HEK293 (cell line): ENCODE results near the gene PCMT1.
A peak's percentile ranks its signal among the peaks of the same experiment; 100 is the strongest.
"Not testable (repeated sequence)": the region's sequence is repeated elsewhere in the genome, so short reads cannot be mapped to it uniquely, and the experiment has no call there.

Source experiments
- CTCF ChIA-PET: fragments of 350-600 bp; formaldehyde crosslinking; extraction: SDS; loops from one replicate; lab custom pipeline; 2021; ENCODE audit warnings: antibody characterized with exemption; lab: Yijun Ruan, JAX
- POLR2A ChIA-PET: fragments of 300-600 bp; formaldehyde crosslinking; extraction: SDS; loops from one replicate; lab custom pipeline; 2020; ENCODE audit warnings: antibody characterized with exemption, inconsistent platforms; lab: Yijun Ruan, JAX
- H3K27ac ChIP-seq: fragments of 200-500 bp; sonication (Bioruptor generic); 2 replicates; pipeline ENCODE4 v1.5.1; 2014; ENCODE audit warnings: low read depth, low read length, control low read depth, inconsistent platforms; ENCODE audit errors: extremely low read depth
- H3K36me3 ChIP-seq, 2 experiments: fragments of 200-500 bp in 1 of 2; sonication (Bioruptor generic) in 1 of 2; 1 replicate in 1 of 2; 2 replicates in 1 of 2; pipeline ENCODE4 v1.5.1; 2014 to 2017; ENCODE audit warnings: inconsistent platforms in 2 of 2, low read length in 2 of 2; ENCODE audit not compliant: control insufficient read depth in 2 of 2, insufficient read depth in 1 of 2
- H3K4me1 ChIP-seq: fragments of 200-500 bp; sonication (Bioruptor generic); 2 replicates; pipeline ENCODE4 v1.5.1; 2014; ENCODE audit warnings: mild to moderate bottlenecking, low read length, inconsistent platforms; ENCODE audit not compliant: control insufficient read depth, insufficient read depth
- H3K4me3 ChIP-seq: 2 replicates; pipeline ENCODE4 v1.5.1; 2011; ENCODE audit warnings: low read depth, mild to moderate bottlenecking, control low read depth, low read length, moderate library complexity
- H3K9me3 ChIP-seq: fragments of 200-500 bp; sonication (Bioruptor generic); 2 replicates; pipeline ENCODE4 v1.5.1; 2014; ENCODE audit warnings: low read depth, low read length, inconsistent platforms; ENCODE audit not compliant: control insufficient read depth, insufficient read depth
- BCL11A ChIP-seq: fragments of 450-650 bp; formaldehyde crosslinking; IDR thresholded peaks from 2 replicates; pipeline ENCODE4 v1.5.1; 2016; ENCODE audit warnings: low read depth, missing biosample characterization, missing genetic modification characterization
- IKZF3 ChIP-seq: fragments of 450-650 bp; IDR thresholded peaks from 2 replicates; pipeline ENCODE4 v1.5.0; 2018; ENCODE audit warnings: missing biosample characterization, mild to moderate bottlenecking, missing genetic modification characterization, moderate library complexity
- INSM2 ChIP-seq: fragments of 450-650 bp; formaldehyde crosslinking; IDR thresholded peaks from 2 replicates; pipeline ENCODE4 v1.5.1; 2016; ENCODE audit warnings: missing biosample characterization, missing genetic modification characterization
- KLF8 ChIP-seq: fragments of 450-650 bp; formaldehyde crosslinking; IDR thresholded peaks from 2 replicates; pipeline ENCODE4 v1.5.1; 2016; ENCODE audit warnings: missing biosample characterization, missing genetic modification characterization
- SP2 ChIP-seq: fragments of 450-650 bp; formaldehyde crosslinking; IDR thresholded peaks from 2 replicates; pipeline ENCODE4 v1.5.1; 2016; ENCODE audit warnings: missing biosample characterization, missing genetic modification characterization
- YY2 ChIP-seq: fragments of 450-650 bp; formaldehyde crosslinking; IDR thresholded peaks from 2 replicates; pipeline ENCODE4 v1.5.1; 2016; ENCODE audit warnings: missing biosample characterization, missing genetic modification characterization
- ZBTB1 ChIP-seq: fragments of 450-650 bp; formaldehyde crosslinking; IDR thresholded peaks from 2 replicates; pipeline ENCODE4 v1.5.1; 2016; ENCODE audit warnings: missing biosample characterization, missing genetic modification characterization
- ZBTB17 ChIP-seq: fragments of 450-650 bp; formaldehyde crosslinking; IDR thresholded peaks from 2 replicates; pipeline ENCODE4 v1.5.1; 2016; ENCODE audit warnings: missing biosample characterization, missing genetic modification characterization
- ZBTB26 ChIP-seq: fragments of 450-650 bp; formaldehyde crosslinking; optimal IDR thresholded peaks from 2 replicates; pipeline ENCODE3; 2016; ENCODE audit warnings: missing biosample characterization, mild to moderate bottlenecking, missing genetic modification characterization
- ZNF146 ChIP-seq: fragments of 450-650 bp; formaldehyde crosslinking; IDR thresholded peaks from 2 replicates; pipeline ENCODE4 v1.5.1; 2016; ENCODE audit warnings: missing biosample characterization, missing genetic modification characterization
- ZNF214 ChIP-seq: fragments of 450-650 bp; formaldehyde crosslinking; IDR thresholded peaks from 2 replicates; pipeline ENCODE4 v1.5.1; 2017; ENCODE audit warnings: missing biosample characterization, mild to moderate bottlenecking, missing genetic modification characterization, borderline replicate concordance
- ZNF239 ChIP-seq: fragments of 450-650 bp; formaldehyde crosslinking; IDR thresholded peaks from 2 replicates; pipeline ENCODE4 v1.5.1; 2016; ENCODE audit warnings: missing biosample characterization, missing genetic modification characterization
- ZNF354C ChIP-seq: fragments of 450-650 bp; formaldehyde crosslinking; IDR thresholded peaks from 2 replicates; pipeline ENCODE4 v1.5.1; 2016; ENCODE audit warnings: missing biosample characterization, missing genetic modification characterization, low read depth, borderline replicate concordance
- ZNF391 ChIP-seq: fragments of 450-650 bp; formaldehyde crosslinking; IDR thresholded peaks from 2 replicates; pipeline ENCODE4 v1.5.1; 2016; ENCODE audit warnings: low read depth, missing biosample characterization, missing genetic modification characterization, borderline replicate concordance
- ZNF394 ChIP-seq: fragments of 450-650 bp; formaldehyde crosslinking; IDR thresholded peaks from 2 replicates; pipeline ENCODE4 v1.5.1; 2016; ENCODE audit warnings: missing biosample characterization, missing genetic modification characterization, mild to moderate bottlenecking, moderate library complexity, borderline replicate concordance
- ZSCAN30 ChIP-seq: fragments of 450-650 bp; IDR thresholded peaks from 2 replicates; pipeline ENCODE4 v1.5.1; 2018; ENCODE audit warnings: missing biosample characterization, mild to moderate bottlenecking, missing genetic modification characterization, moderate library complexity
- ZSCAN4 ChIP-seq: fragments of 450-650 bp; formaldehyde crosslinking; IDR thresholded peaks from 2 replicates; pipeline ENCODE4 v1.5.1; 2017; ENCODE audit warnings: missing biosample characterization, missing genetic modification characterization
- TF ChIP-seq, protein P1 (sequence below): fragments of 450-650 bp; formaldehyde crosslinking; IDR thresholded peaks from 2 replicates; pipeline ENCODE4 v1.5.1; 2016; ENCODE audit warnings: missing biosample characterization, missing genetic modification characterization
- TF ChIP-seq, protein P2 (sequence below): fragments of 450-650 bp; formaldehyde crosslinking; IDR thresholded peaks from 2 replicates; pipeline ENCODE4 v1.5.1; 2016; ENCODE audit warnings: missing biosample characterization, missing genetic modification characterization, low read depth

The PCMT1 gene

GRCh38 chr6:149847939-149848267 lies 98.4 kb downstream of the PCMT1 start:
- no peak overlapping the region for H3K27ac ChIP-seq
- H3K4me1 ChIP-seq, result peaks cover 23% of the 10 kb centered on the region

GRCh38 chr6:149848343-149848742 lies 98.8 kb downstream of the PCMT1 start:
- CTCF ChIA-PET, result interaction anchor here (0.5 to 5.6 kb wide), 7 partner anchors 9 to 81 kb away, joined by 3 to 49 read pairs (median 4); no protein-coding TSS in a partner anchor

More at GRCh38 chr6:149847939-149848267, 98.4 kb downstream of the PCMT1 start:
- Histone ChIP-seq H3K36me3 (peaks cover 3 to 29% of the 10 kb centered on the region in 2 experiments; a peak in 1 of 3 replicates), H3K4me3 (no peak overlapping the region), H3K9me3 (no peaks in the 10 kb centered on the region)
- CTCF ChIA-PET, result interaction anchor here (0.5 to 5.6 kb wide), 9 partner anchors 9 to 82 kb away, joined by 3 to 49 read pairs (median 4); no protein-coding TSS in a partner anchor
- TF ChIP-seq ZNF239 (tag by site-specific recombination) (no peak), BCL11A (tag by site-specific recombination) (no peak), ZSCAN4 (tag by site-specific recombination) (0 out of 2 replicates have a peak, but pooled peaks have one; percentile 4), YY2 (tag by site-specific recombination) (0 out of 2 replicates have a peak, but pooled peaks have one; percentile 3), KLF8 (tag by site-specific recombination) (0 out of 2 replicates have a peak, but pooled peaks have one; percentile 7), INSM2 (tag by site-specific recombination) (0 out of 2 replicates have a peak, but pooled peaks have one; percentile 8), ZBTB17 (tag by site-specific recombination) (no peak), ZNF394 (tag by site-specific recombination) (no peak)
- TF ChIP-seq, protein P1, sequence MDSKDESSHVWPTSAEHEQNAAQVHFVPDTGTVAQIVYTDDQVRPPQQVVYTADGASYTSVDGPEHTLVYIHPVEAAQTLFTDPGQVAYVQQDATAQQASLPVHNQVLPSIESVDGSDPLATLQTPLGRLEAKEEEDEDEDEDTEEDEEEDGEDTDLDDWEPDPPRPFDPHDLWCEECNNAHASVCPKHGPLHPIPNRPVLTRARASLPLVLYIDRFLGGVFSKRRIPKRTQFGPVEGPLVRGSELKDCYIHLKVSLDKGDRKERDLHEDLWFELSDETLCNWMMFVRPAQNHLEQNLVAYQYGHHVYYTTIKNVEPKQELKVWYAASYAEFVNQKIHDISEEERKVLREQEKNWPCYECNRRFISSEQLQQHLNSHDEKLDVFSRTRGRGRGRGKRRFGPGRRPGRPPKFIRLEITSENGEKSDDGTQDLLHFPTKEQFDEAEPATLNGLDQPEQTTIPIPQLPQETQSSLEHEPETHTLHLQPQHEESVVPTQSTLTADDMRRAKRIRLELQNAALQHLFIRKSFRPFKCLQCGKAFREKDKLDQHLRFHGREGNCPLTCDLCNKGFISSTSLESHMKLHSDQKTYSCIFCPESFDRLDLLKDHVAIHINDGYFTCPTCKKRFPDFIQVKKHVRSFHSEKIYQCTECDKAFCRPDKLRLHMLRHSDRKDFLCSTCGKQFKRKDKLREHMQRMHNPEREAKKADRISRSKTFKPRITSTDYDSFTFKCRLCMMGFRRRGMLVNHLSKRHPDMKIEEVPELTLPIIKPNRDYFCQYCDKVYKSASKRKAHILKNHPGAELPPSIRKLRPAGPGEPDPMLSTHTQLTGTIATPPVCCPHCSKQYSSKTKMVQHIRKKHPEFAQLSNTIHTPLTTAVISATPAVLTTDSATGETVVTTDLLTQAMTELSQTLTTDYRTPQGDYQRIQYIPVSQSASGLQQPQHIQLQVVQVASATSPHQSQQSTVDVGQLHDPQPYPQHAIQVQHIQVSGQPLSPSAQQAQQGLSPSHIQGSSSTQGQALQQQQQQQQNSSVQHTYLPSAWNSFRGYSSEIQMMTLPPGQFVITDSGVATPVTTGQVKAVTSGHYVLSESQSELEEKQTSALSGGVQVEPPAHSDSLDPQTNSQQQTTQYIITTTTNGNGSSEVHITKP (tag by site-specific recombination), result 0 out of 2 replicates have a peak, but pooled peaks have one; percentile 3
- TF ChIP-seq, all 188 proteins: peak for 5
- POLR2A ChIA-PET, result interaction anchor here (0.9 to 2.7 kb wide), 4 partner anchors 8 to 130 kb away, joined by 3 to 17 read pairs (median 4); partner anchors contain the start of genes LATS1, LRP11 and NUP43

DNA sequence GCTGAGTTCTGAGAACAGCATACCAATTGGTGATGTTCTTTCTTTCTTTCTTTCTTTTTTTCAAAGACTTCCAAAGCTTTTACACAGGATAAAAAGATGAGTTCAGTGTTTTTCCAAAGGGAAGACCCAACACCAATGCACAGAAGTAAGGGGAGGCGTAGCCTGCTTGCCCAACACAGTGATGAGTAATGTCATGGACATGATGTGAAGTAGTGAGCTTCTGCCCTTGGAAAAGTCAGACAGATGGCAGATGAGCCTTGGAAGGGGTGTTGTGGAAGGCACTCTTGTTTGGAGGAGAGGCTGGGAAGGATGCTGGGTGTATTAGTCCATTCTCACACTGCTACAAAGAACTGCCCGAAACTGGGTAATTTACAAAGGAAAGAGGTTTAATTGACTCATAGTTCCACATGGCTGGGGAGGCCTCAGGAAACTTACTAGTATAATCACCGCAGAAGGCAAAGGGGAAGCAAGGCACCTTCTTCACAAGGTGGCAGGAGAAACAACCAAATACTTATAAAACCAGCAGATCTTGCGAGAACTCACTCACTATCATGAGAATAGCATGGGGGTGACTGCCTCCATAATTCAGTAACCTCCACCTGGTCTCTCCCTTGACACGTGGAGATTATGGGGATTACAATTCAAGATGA lies 102.0 kb downstream of the PCMT1 start:
- Histone ChIP-seq H3K4me1 (peaks cover 38% of the 10 kb centered on the region), H3K27ac (no peak overlapping the region), H3K36me3 (peaks cover 3 to 20% of the 10 kb centered on the region in 2 experiments; a peak in 2 of 3 replicates), H3K9me3 (no peaks in the 10 kb centered on the region), H3K4me3 (no peak overlapping the region)
- POLR2A ChIA-PET, result no interaction called here
- CTCF ChIA-PET, result interaction anchor here (0.7 to 1.7 kb wide), 2 partner anchors 10 to 14 kb away, joined by 3 to 5 read pairs; no protein-coding TSS in a partner anchor
- no peak for TF ChIP-seq ZBTB1 (tag by site-specific recombination)
- TF ChIP-seq, protein P2, sequence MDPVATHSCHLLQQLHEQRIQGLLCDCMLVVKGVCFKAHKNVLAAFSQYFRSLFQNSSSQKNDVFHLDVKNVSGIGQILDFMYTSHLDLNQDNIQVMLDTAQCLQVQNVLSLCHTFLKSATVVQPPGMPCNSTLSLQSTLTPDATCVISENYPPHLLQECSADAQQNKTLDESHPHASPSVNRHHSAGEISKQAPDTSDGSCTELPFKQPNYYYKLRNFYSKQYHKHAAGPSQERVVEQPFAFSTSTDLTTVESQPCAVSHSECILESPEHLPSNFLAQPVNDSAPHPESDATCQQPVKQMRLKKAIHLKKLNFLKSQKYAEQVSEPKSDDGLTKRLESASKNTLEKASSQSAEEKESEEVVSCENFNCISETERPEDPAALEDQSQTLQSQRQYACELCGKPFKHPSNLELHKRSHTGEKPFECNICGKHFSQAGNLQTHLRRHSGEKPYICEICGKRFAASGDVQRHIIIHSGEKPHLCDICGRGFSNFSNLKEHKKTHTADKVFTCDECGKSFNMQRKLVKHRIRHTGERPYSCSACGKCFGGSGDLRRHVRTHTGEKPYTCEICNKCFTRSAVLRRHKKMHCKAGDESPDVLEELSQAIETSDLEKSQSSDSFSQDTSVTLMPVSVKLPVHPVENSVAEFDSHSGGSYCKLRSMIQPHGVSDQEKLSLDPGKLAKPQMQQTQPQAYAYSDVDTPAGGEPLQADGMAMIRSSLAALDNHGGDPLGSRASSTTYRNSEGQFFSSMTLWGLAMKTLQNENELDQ (tag by site-specific recombination), result no peak
- no peak for TF ChIP-seq ZNF354C
- no peak for TF ChIP-seq ZNF391 (tag by site-specific recombination)
- no peak for TF ChIP-seq ZNF214 (tag by site-specific recombination)
- TF ChIP-seq SP2 (tag by site-specific recombination), result no peak
- TF ChIP-seq ZSCAN30 (tag by site-specific recombination), result no peak
- no peak for TF ChIP-seq ZBTB26
- TF ChIP-seq IKZF3 (tag by site-specific recombination), result no peak

More at GRCh38 chr6:149848343-149848742, 98.8 kb downstream of the PCMT1 start:
- H3K27ac ChIP-seq, H3K9me3 ChIP-seq, H3K4me3 ChIP-seq: not testable (repeated sequence)
- Histone ChIP-seq H3K36me3 (peaks cover 3 to 25% of the 10 kb centered on the region in 2 experiments; a peak in 2 of 3 replicates), H3K4me1 (peaks cover 23% of the 10 kb centered on the region)
- POLR2A ChIA-PET, result interaction anchor here (1.3 kb wide), 1 partner anchor 130 kb away, joined by 4 read pairs; the partner anchor contains the start of gene LATS1
- peak; percentile 95 for TF ChIP-seq ZNF146
- TF ChIP-seq, all 188 proteins: peak for 1; not testable (repeated sequence) for 187
